ENCODE data around the gene RFC5.

Gene RFC5

GRCh38 chr12:118016424-118017264 lies at the start of gene RFC5:
Gene RFC5 (plus strand): TSS chr12:118016703. CDS start chr12:118016828, 125 bp downstream.
- peak; percentile 93 for DNase-seq (ENCODE audit: extremely low read depth, low read depth)
- TF ChIP-seq CTCF (IDR thresholded peaks at IDR 0.05; ENCODE audit: low read depth, low read length): no peak; the same call in 1 of the 2 replicates

GRCh38 chr12:117967043-117967442 lies 49.5 kb upstream of the RFC5 start:
- TF ChIP-seq CTCF (IDR thresholded peaks at IDR 0.05; ENCODE audit: low read depth, low read length): no peak
- DNase-seq (ENCODE audit: extremely low read depth, low read depth): no peak

- no peak for TF ChIP-seq CTCF (IDR thresholded peaks at IDR 0.05; ENCODE audit: low read depth, low read length)
- DNase-seq (ENCODE audit: extremely low read depth, low read depth): no peak
Observed at GRCh38 chr12:117967512-117967911, 49.0 kb upstream of the RFC5 start.

- no peak for TF ChIP-seq CTCF (IDR thresholded peaks at IDR 0.05; ENCODE audit: low read depth, low read length)
- DNase-seq (ENCODE audit: extremely low read depth, low read depth): no peak
Observed at GRCh38 chr12:117968151-117968789, 48.2 kb upstream of the RFC5 start.

GRCh38 chr12:117968826-117969659 lies 47.5 kb upstream of the RFC5 start, which contains the start of gene KSR2:
Gene KSR2 (minus strand): TSS chr12:117968990. CDS start chr12:117968255, 735 bp downstream.
- DNase-seq (ENCODE audit: extremely low read depth, low read depth): no peak
- no peak for TF ChIP-seq CTCF (IDR thresholded peaks at IDR 0.05; ENCODE audit: low read depth, low read length)

GRCh38 chr12:117970334-117970733 lies 46.2 kb upstream of the RFC5 start:
- DNase-seq (ENCODE audit: extremely low read depth, low read depth): no peak
- TF ChIP-seq CTCF (IDR thresholded peaks at IDR 0.05; ENCODE audit: low read depth, low read length): no peak

Data from AG09319 (cell line).